HepG2 (cell line): ENCODE measurements around the gene CDC34. TPM values are rescaled to one million over a fixed set of nuclear protein-coding genes. Genes with fewer than 3 reads are reported as not detected.

Experiments used
- CEBPG ChIP-seq: IDR thresholded peaks from 2 replicates; pipeline ENCODE4 v1.6.1; 2016
- CENPBD1 ChIP-seq: sonication (generic); formaldehyde crosslinking; IDR thresholded peaks from 2 replicates; pipeline ENCODE4 v1.8.0; 2022; ENCODE audit warnings: missing genetic modification reagents, low read depth, mild to moderate bottlenecking, borderline replicate concordance
- FOSL1 ChIP-seq: sonication (generic); formaldehyde crosslinking; IDR thresholded peaks from 2 replicates; pipeline ENCODE4 v1.9.0; 2021; ENCODE audit warnings: missing genetic modification reagents, borderline replicate concordance
- HINFP ChIP-seq: sonication (generic); formaldehyde crosslinking; IDR thresholded peaks from 2 replicates; pipeline ENCODE4 v1.4.0; 2020; ENCODE audit warnings: low read depth, mild to moderate bottlenecking, missing genetic modification reagents
- HOXA9 ChIP-seq: sonication (generic); formaldehyde crosslinking; IDR thresholded peaks from 2 replicates; pipeline ENCODE4 v1.8.1; 2022; ENCODE audit warnings: missing genetic modification reagents, mild to moderate bottlenecking, moderate library complexity, borderline replicate concordance
- KLF15 ChIP-seq: sonication (generic); formaldehyde crosslinking; IDR thresholded peaks from 2 replicates; pipeline ENCODE4 v1.8.1; 2023; ENCODE audit warnings: borderline replicate concordance, mild to moderate bottlenecking, inconsistent platforms, missing genetic modification reagents, mixed read lengths
- POLR2G ChIP-seq: fragments of 200-400 bp; formaldehyde crosslinking; IDR thresholded peaks from 2 replicates; pipeline ENCODE4 v1.6.1; 2018; ENCODE audit warnings: mild to moderate bottlenecking, low read depth, low read length, moderate library complexity
- SAFB2 ChIP-seq: sonication (generic); formaldehyde crosslinking; IDR thresholded peaks from 2 replicates; pipeline ENCODE4 v1.5.1; 2020; ENCODE audit warnings: missing genetic modification reagents, low read depth, mild to moderate bottlenecking, borderline replicate concordance
- TBP ChIP-seq: sonication (generic); formaldehyde crosslinking; IDR thresholded peaks from 2 replicates; pipeline ENCODE4 v1.5.0; 2020; ENCODE audit warnings: missing genetic modification reagents
- TCF7 ChIP-seq: sonication (generic); IDR thresholded peaks from 2 replicates; pipeline ENCODE4 v1.6.1; 2016; ENCODE audit warnings: antibody characterized with exemption, low read depth
- TMF1 ChIP-seq: sonication (generic); formaldehyde crosslinking; IDR thresholded peaks from 2 replicates; pipeline ENCODE4 v1.8.1; 2022; ENCODE audit warnings: low read depth, missing genetic modification reagents
- ZBTB34 ChIP-seq: sonication (generic); formaldehyde crosslinking; IDR thresholded peaks from 2 replicates; pipeline ENCODE4 v1.8.0; 2022; ENCODE audit warnings: mild to moderate bottlenecking, missing genetic modification reagents
- ZNF121 ChIP-seq: sonication (generic); formaldehyde crosslinking; IDR thresholded peaks from 2 replicates; pipeline ENCODE4 v1.5.0; 2020; ENCODE audit warnings: mild to moderate bottlenecking, missing genetic modification reagents
- ZNF230 ChIP-seq: sonication (generic); formaldehyde crosslinking; IDR thresholded peaks from 2 replicates; pipeline ENCODE4 v1.4.0; 2020; ENCODE audit warnings: mild to moderate bottlenecking, missing genetic modification reagents
- ZNF234 ChIP-seq: sonication (generic); formaldehyde crosslinking; conservative IDR thresholded peaks from 2 replicates; pipeline ENCODE4 v1.5.1; 2020; ENCODE audit warnings: mild to moderate bottlenecking, missing genetic modification reagents
- ZNF776 ChIP-seq: sonication (generic); formaldehyde crosslinking; IDR thresholded peaks from 2 replicates; pipeline ENCODE4 v1.4.0; 2020; ENCODE audit warnings: mild to moderate bottlenecking, missing genetic modification reagents
- polyA plus RNA-seq, 8 experiments: library from polyadenylated mRNA; depleted of rRNA in 3 of 8; stranded (reverse) in 7 of 8; unstranded in 1 of 8; fragments of >200 nt; fragmentation: Illumina TruSeq in 4 of 8; extraction: Trizol in 4 of 8; gene quantifications; 2 replicates each; pipeline versions ENCODE4 v1.2.1 to v1.2.3, GENCODE V29; 2011 to 2016; ENCODE audit warnings: low read depth in 4 of 8, missing spikeins in 1 of 8, mixed read lengths in 1 of 8; ENCODE audit not compliant: insufficient read depth in 1 of 8
- total RNA-seq, 5 experiments: library from RNA; depleted of rRNA; stranded (reverse); fragments of >200 nt; fragmentation: Illumina TruSeq; extraction: Trizol; gene quantifications; 2 replicates each; pipeline ENCODE4 v1.2.3, GENCODE V29; 2016; ENCODE audit warnings: low read depth in 1 of 5
- TF ChIP-seq, protein P1 (sequence below): sonication (generic); formaldehyde crosslinking; IDR thresholded peaks from 2 replicates; pipeline ENCODE4 v1.8.0; 2022; ENCODE audit warnings: mild to moderate bottlenecking, missing genetic modification reagents, moderate library complexity
- TF ChIP-seq, protein P2 (sequence below): IDR thresholded peaks from 2 replicates; pipeline ENCODE4 v1.6.1; 2018; ENCODE audit warnings: missing genetic modification reagents, mild to moderate bottlenecking, missing compliant biosample characterization
- TF ChIP-seq, protein P3 (sequence below): sonication (generic); formaldehyde crosslinking; IDR thresholded peaks from 2 replicates; pipeline ENCODE4 v1.5.1; 2020; ENCODE audit warnings: mild to moderate bottlenecking, missing genetic modification reagents, borderline replicate concordance
- TF ChIP-seq, protein P4 (sequence below): sonication (generic); formaldehyde crosslinking; IDR thresholded peaks from 2 replicates; pipeline ENCODE4 v1.5.0; 2020; ENCODE audit warnings: missing genetic modification reagents

CDC34 gene
- total and polyA plus RNA-seq, 2 of the 13 experiments (the other 11 are each of a cell fraction or from before 2014, with no cell fraction given): 138 to 150 TPM

- TF ChIP-seq TMF1 (CRISPR knock-in tag) (peak; percentile 71; the same call in 1 of the 2 replicates), KLF15 (CRISPR knock-in tag) (peak; percentile 90; the same call in 1 of the 2 replicates), SAFB2 (CRISPR knock-in tag) (no peak), HINFP (CRISPR knock-in tag) (peak; percentile 31; the same call in 1 of the 2 replicates), FOSL1 (CRISPR knock-in tag) (no peak), CEBPG (no peak), TCF7 (no peak), ZNF230 (CRISPR knock-in tag) (peak; percentile 42; the same call in 1 of the 2 replicates), ZNF234 (no peak), TBP (CRISPR knock-in tag) (no peak), CENPBD1 (no peak), POLR2G (no peak), ZNF776 (CRISPR knock-in tag) (no peak), ZNF121 (CRISPR knock-in tag) (no peak), HOXA9 (CRISPR knock-in tag) (0 out of 2 replicates have a peak, but pooled peaks have one; percentile 68), ZBTB34 (no peak)
- TF ChIP-seq, protein P1, sequence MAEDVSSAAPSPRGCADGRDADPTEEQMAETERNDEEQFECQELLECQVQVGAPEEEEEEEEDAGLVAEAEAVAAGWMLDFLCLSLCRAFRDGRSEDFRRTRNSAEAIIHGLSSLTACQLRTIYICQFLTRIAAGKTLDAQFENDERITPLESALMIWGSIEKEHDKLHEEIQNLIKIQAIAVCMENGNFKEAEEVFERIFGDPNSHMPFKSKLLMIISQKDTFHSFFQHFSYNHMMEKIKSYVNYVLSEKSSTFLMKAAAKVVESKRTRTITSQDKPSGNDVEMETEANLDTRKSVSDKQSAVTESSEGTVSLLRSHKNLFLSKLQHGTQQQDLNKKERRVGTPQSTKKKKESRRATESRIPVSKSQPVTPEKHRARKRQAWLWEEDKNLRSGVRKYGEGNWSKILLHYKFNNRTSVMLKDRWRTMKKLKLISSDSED (CRISPR knock-in tag): peak; percentile 42; the same call in 1 of the 2 replicates
- TF ChIP-seq, protein P2, sequence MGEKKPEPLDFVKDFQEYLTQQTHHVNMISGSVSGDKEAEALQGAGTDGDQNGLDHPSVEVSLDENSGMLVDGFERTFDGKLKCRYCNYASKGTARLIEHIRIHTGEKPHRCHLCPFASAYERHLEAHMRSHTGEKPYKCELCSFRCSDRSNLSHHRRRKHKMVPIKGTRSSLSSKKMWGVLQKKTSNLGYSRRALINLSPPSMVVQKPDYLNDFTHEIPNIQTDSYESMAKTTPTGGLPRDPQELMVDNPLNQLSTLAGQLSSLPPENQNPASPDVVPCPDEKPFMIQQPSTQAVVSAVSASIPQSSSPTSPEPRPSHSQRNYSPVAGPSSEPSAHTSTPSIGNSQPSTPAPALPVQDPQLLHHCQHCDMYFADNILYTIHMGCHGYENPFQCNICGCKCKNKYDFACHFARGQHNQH (CRISPR knock-in tag): peak; percentile 66
- TF ChIP-seq, protein P3, sequence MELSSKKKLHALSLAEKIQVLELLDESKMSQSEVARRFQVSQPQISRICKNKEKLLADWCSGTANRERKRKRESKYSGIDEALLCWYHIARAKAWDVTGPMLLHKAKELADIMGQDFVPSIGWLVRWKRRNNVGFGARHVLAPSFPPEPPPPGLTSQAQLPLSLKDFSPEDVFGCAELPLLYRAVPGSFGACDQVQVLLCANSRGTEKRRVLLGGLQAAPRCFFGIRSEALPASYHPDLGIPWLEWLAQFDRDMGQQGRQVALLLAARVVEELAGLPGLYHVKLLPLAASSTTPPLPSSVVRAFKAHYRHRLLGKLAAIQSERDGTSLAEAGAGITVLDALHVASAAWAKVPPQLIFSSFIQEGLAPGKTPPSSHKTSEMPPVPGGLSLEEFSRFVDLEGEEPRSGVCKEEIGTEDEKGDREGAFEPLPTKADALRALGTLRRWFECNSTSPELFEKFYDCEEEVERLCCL (CRISPR knock-in tag): no peak
- TF ChIP-seq, protein P4, sequence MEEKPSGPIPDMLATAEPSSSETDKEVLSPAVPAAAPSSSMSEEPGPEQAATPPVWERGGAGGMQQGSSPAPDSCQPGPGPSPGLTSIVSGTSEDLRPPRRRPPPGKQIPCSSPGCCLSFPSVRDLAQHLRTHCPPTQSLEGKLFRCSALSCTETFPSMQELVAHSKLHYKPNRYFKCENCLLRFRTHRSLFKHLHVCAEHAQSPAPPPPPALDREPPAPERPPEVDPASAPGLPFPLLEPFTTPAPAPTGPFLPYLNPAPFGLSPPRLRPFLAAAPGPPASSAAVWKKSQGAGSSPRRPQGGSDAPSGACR (CRISPR knock-in tag): no peak
Observed at GRCh38 chr19:591099-591958, 59.8 kb downstream of the CDC34 start (continued).
